ENCODE data around the gene BRF1. TPM values are rescaled to one million over a fixed set of nuclear protein-coding genes. Genes with fewer than 3 reads are reported as not detected.

The BRF1 gene
- total RNA-seq, 2 experiments from 2014 or later: 20.0 to 28.1 TPM

GRCh38 chr14:105241641-105242040 lies 59.2 kb downstream of the BRF1 start:
- intact Hi-C loops (cut with DNase I, micrococcal nuclease): loop anchor here in 1 of 2 experiments (10.0 kb wide), 1 partner anchor 77 kb away; the partner anchor contains the start of gene JAG2
- H3K27ac Mint-ChIP-seq: no peak overlapping the region
- peaks cover 5% of the 10 kb centered on the region for H3K4me1 Mint-ChIP-seq
- no peak for DNase-seq
- no peak overlapping the region for H3K4me3 Mint-ChIP-seq
- H3K36me3 Mint-ChIP-seq (ENCODE audit: low read depth): peaks cover 9% of the 10 kb centered on the region
- no peaks in the 10 kb centered on the region for H3K27me3 Mint-ChIP-seq
- ChIA-PET CTCF (no interaction called here), POLR2A (no interaction called here)
- ATAC-seq: no peak
- H3K9me3 Mint-ChIP-seq (ENCODE audit: low read depth): no peaks in the 10 kb centered on the region

- Mint-ChIP-seq H3K27me3 (no peaks in the 10 kb centered on the region), H3K27ac (no peak overlapping the region), H3K9me3 (ENCODE audit: low read depth) (no peaks in the 10 kb centered on the region), H3K36me3 (ENCODE audit: low read depth) (peaks cover 6% of the 10 kb centered on the region), H3K4me3 (no peak overlapping the region), H3K4me1 (peaks cover 5% of the 10 kb centered on the region)
- DNase-seq (no peak), ATAC-seq (no peak)
- ChIA-PET POLR2A (no interaction called here), CTCF (no interaction called here)
- intact Hi-C loops (cut with DNase I, micrococcal nuclease): loop anchor here in 1 of 2 experiments (10.0 kb wide), 1 partner anchor 76 kb away; the partner anchor contains the start of gene JAG2
These were observed 59.8 kb downstream of the BRF1 start for GRCh38 chr14:105240811-105241576.

- Mint-ChIP-seq H3K27me3 (no peaks in the 10 kb centered on the region), H3K4me1 (no peaks in the 10 kb centered on the region), H3K4me3 (no peak overlapping the region), H3K27ac (no peak overlapping the region), H3K36me3 (ENCODE audit: low read depth) (no peaks in the 10 kb centered on the region), H3K9me3 (ENCODE audit: low read depth) (no peaks in the 10 kb centered on the region)
- POLR2A ChIA-PET: no interaction called here
- ATAC-seq (no peak), DNase-seq (no peak)
- CTCF ChIA-PET: no interaction called here
- intact Hi-C loops (cut with DNase I, micrococcal nuclease): no loop called here
These were observed 71.6 kb downstream of the BRF1 start for GRCh38 chr14:105229099-105229655.

GRCh38 chr14:105228562-105228961 lies 72.2 kb downstream of the BRF1 start:
- no peak overlapping the region for H3K4me3 Mint-ChIP-seq
- no peak for DNase-seq
- no peaks in the 10 kb centered on the region for H3K36me3 Mint-ChIP-seq (ENCODE audit: low read depth)
- CTCF ChIA-PET: no interaction called here
- no peak for ATAC-seq
- POLR2A ChIA-PET: no interaction called here
- intact Hi-C loops (cut with DNase I, micrococcal nuclease): no loop called here
- H3K27ac Mint-ChIP-seq: no peak overlapping the region
- no peaks in the 10 kb centered on the region for H3K27me3 Mint-ChIP-seq
- no peaks in the 10 kb centered on the region for H3K4me1 Mint-ChIP-seq
- no peaks in the 10 kb centered on the region for H3K9me3 Mint-ChIP-seq (ENCODE audit: low read depth)

GRCh38 chr14:105227346-105227745 lies 73.5 kb downstream of the BRF1 start:
- H3K27me3 Mint-ChIP-seq: no peaks in the 10 kb centered on the region
- H3K36me3 Mint-ChIP-seq (ENCODE audit: low read depth): peaks cover 3% of the 10 kb centered on the region
- no peaks in the 10 kb centered on the region for H3K9me3 Mint-ChIP-seq (ENCODE audit: low read depth)
- ChIA-PET POLR2A (no interaction called here), CTCF (no interaction called here)
- H3K4me1 Mint-ChIP-seq: no peaks in the 10 kb centered on the region
- DNase-seq (no peak), ATAC-seq (no peak)
- no peak overlapping the region for H3K27ac Mint-ChIP-seq
- intact Hi-C loops (cut with DNase I, micrococcal nuclease): no loop called here
- H3K4me3 Mint-ChIP-seq: no peak overlapping the region

GRCh38 chr14:105226198-105226597 lies 74.6 kb downstream of the BRF1 start:
- Mint-ChIP-seq H3K27me3 (no peaks in the 10 kb centered on the region), H3K4me3 (no peak overlapping the region), H3K9me3 (ENCODE audit: low read depth) (no peaks in the 10 kb centered on the region), H3K27ac (no peak overlapping the region), H3K4me1 (no peaks in the 10 kb centered on the region), H3K36me3 (ENCODE audit: low read depth) (peaks cover 10% of the 10 kb centered on the region)
- CTCF ChIA-PET: no interaction called here
- DNase-seq: no peak
- intact Hi-C loops (cut with DNase I, micrococcal nuclease): no loop called here
- POLR2A ChIA-PET: no interaction called here
- no peak for ATAC-seq

GRCh38 chr14:105224845-105225570 lies 75.8 kb downstream of the BRF1 start:
- CTCF ChIA-PET: interaction anchor here (0.6 to 0.7 kb wide), 3 partner anchors 21 to 328 kb away, joined by 3 to 4 read pairs (median 3); no protein-coding TSS in a partner anchor
- H3K4me1 Mint-ChIP-seq: no peaks in the 10 kb centered on the region

GRCh38 chr14:105223770-105224544 lies 76.8 kb downstream of the BRF1 start:
- H3K9me3 Mint-ChIP-seq (ENCODE audit: low read depth): no peaks in the 10 kb centered on the region
- ATAC-seq: no peak
- POLR2A ChIA-PET: no interaction called here
- no peaks in the 10 kb centered on the region for H3K27me3 Mint-ChIP-seq
- peaks cover 12% of the 10 kb centered on the region for H3K36me3 Mint-ChIP-seq (ENCODE audit: low read depth)
- H3K27ac Mint-ChIP-seq: no peak overlapping the region
- no peak overlapping the region for H3K4me3 Mint-ChIP-seq
- no peak for DNase-seq
- intact Hi-C loops (cut with DNase I, micrococcal nuclease): no loop called here
- CTCF ChIA-PET: no interaction called here
- H3K4me1 Mint-ChIP-seq: no peaks in the 10 kb centered on the region

More at GRCh38 chr14:105224845-105225570, 75.8 kb downstream of the BRF1 start:
- POLR2A ChIA-PET: no interaction called here
- intact Hi-C loops (cut with DNase I, micrococcal nuclease): no loop called here
- Mint-ChIP-seq H3K4me3 (no peak overlapping the region), H3K27me3 (no peaks in the 10 kb centered on the region), H3K9me3 (ENCODE audit: low read depth) (no peaks in the 10 kb centered on the region), H3K27ac (peak overlapping the region; percentile 1), H3K36me3 (ENCODE audit: low read depth) (peaks cover 10% of the 10 kb centered on the region)
- ATAC-seq: no peak
- DNase-seq: no peak

GRCh38 chr14:105223260-105223659 lies 77.5 kb downstream of the BRF1 start:
- no peaks in the 10 kb centered on the region for H3K9me3 Mint-ChIP-seq (ENCODE audit: low read depth)
- H3K27me3 Mint-ChIP-seq: no peaks in the 10 kb centered on the region
- POLR2A ChIA-PET: no interaction called here
- H3K36me3 Mint-ChIP-seq (ENCODE audit: low read depth): peaks cover 12% of the 10 kb centered on the region
- no peak overlapping the region for H3K4me3 Mint-ChIP-seq
- no peaks in the 10 kb centered on the region for H3K4me1 Mint-ChIP-seq
- CTCF ChIA-PET: no interaction called here
- DNase-seq (no peak), ATAC-seq (no peak)
- no peak overlapping the region for H3K27ac Mint-ChIP-seq
- intact Hi-C loops (cut with DNase I, micrococcal nuclease): no loop called here

GRCh38 chr14:105221598-105222178 lies 79.1 kb downstream of the BRF1 start:
- ChIA-PET POLR2A (no interaction called here), CTCF (interaction anchor here (1.1 kb wide), 1 partner anchor 119 kb away, joined by 4 read pairs; no protein-coding TSS in a partner anchor)
- Mint-ChIP-seq H3K9me3 (ENCODE audit: low read depth) (no peaks in the 10 kb centered on the region), H3K4me3 (no peak overlapping the region), H3K27ac (no peak overlapping the region), H3K27me3 (no peaks in the 10 kb centered on the region), H3K36me3 (ENCODE audit: low read depth) (peaks cover 12% of the 10 kb centered on the region), H3K4me1 (no peaks in the 10 kb centered on the region)
- no peak for DNase-seq
- intact Hi-C loops (cut with DNase I, micrococcal nuclease): no loop called here
- ATAC-seq: no peak

Measured in activated CD4-positive, alpha-beta T cell treated with anti-CD3 and anti-CD28 coated beads for 36 hours (primary cell).